GM19438 (cell line): ENCODE results near the gene CKS1B.

Source experiments
- ATAC-seq: cut with Tn5 transposase; IDR thresholded peaks from one replicate; pipeline ENCODE4 v1.9.1; 2021; ENCODE audit warnings: low read depth; ENCODE audit not compliant: unreplicated experiment

Gene CKS1B

DNA sequence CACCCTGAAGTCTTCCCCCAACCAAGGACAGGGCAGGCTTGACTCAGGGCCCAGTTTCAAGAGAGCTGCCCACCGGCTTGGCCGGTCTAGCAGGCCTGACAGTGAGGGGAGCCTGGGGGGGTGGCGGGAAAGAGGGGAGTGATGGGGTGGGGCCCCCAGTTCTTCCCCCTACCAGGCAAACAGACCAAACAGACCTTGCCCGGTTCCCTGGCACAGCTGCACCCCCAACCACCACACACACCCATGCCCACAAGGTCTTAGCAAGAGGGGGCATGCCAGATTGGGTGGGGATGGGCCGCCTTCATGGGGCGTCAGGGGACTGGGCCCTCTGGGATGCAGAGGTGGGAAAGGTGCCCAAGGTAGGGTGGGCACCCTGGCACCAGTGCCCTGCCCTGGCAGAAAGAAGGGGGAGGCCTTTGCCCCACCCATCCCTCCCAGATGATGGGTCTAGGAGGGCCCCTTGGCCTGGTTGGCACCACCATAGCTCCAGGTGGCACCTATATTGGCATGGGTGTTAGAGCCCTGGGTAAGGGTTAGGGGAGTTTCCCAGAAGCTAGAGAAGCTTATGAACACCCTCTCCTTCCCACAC, 37.0 kb downstream of the CKS1B start:
- no peak for ATAC-seq

GRCh38 chr1:155012026-155012546, 37.6 kb downstream of the CKS1B start:
- ATAC-seq = no peak

GRCh38 chr1:155012776-155013602, 38.5 kb downstream of the CKS1B start:
- ATAC-seq = no peak

DNA sequence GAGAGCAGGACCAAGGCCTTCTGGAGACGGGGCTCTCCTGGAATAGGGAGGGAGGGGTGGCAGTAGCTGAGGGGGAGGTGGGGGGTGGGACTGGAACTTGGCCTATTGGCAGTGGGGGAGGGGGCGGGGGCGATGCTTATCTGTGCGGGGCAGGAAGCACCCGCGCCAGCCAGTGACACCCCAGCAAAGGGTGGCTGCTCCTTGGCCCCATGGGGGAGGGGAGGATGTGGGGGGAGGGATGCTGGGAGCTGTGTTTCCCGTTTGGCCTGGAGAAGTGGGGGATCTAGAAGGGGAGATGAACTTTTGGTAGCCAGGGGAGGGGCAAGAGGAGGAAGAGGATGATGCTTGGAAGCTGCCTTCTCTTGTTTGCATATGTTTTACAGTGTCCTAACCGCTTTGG, 39.2 kb downstream of the CKS1B start:
- ATAC-seq = no peak

- no peak for ATAC-seq
Measured at GRCh38 chr1:155014709-155015508, 40.4 kb downstream of the CKS1B start.

GRCh38 chr1:155015527-155016230, 41.2 kb downstream of the CKS1B start:
- no peak for ATAC-seq

GRCh38 chr1:155016231-155016831, 41.9 kb downstream of the CKS1B start:
- ATAC-seq = no peak

- ATAC-seq = peak; percentile 71
Measured at GRCh38 chr1:155017041-155017945, 42.8 kb downstream of the CKS1B start.

DNA sequence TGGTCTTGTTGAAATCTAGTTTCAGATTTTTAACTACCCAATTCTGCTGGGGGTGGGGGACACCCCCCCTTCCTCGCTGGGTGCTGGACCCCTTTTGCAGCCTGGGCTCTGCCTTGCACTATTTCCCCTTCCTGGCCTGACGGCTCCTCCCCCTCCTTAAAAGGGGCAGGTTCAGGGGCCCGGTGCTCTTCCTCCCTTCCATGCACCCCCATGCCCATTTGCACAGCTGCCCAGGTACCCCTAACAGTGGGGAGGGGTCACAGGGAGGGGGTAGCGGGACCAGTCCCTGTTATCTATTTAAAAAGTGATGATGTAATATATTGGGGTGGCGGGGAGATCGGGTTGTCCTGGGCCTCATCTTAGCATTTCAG, 43.5 kb downstream of the CKS1B start:
- ATAC-seq = no peak

DNA sequence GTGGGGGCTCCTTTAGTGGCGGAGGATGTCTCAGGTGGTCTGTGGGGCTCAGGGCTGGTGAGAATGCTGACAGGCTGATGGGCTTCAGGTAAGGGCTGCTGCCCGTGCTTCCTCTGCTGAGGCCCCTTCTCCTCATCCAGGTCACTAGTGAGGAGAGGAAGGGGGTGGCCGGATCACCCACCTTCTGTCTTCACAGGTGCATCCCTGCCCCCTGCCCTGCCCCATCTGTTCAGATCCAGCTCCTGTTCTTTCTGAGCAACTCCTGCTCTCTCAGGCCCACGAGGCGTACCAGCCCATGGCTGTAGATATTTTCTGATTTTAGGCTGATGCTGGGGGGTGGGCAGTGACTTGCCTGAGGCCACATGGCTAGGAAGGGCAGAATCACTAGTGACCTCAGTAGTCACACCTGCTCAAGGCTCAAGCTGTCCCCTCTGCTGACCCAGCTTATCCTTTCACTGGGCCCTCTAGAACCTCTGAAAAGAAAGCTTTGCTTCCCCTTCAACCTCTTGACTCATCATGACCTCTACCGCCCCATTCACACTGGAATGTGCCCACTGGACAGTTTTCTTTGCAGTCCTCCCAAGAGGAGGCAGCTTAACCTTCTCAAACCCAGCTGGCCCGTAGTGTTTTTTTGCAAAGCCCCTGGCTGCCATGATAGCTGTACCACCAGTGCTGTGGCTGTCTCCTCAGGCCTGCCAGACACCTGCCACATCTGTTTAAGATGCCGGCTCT, 44.3 kb downstream of the CKS1B start:
- no peak for ATAC-seq

DNA sequence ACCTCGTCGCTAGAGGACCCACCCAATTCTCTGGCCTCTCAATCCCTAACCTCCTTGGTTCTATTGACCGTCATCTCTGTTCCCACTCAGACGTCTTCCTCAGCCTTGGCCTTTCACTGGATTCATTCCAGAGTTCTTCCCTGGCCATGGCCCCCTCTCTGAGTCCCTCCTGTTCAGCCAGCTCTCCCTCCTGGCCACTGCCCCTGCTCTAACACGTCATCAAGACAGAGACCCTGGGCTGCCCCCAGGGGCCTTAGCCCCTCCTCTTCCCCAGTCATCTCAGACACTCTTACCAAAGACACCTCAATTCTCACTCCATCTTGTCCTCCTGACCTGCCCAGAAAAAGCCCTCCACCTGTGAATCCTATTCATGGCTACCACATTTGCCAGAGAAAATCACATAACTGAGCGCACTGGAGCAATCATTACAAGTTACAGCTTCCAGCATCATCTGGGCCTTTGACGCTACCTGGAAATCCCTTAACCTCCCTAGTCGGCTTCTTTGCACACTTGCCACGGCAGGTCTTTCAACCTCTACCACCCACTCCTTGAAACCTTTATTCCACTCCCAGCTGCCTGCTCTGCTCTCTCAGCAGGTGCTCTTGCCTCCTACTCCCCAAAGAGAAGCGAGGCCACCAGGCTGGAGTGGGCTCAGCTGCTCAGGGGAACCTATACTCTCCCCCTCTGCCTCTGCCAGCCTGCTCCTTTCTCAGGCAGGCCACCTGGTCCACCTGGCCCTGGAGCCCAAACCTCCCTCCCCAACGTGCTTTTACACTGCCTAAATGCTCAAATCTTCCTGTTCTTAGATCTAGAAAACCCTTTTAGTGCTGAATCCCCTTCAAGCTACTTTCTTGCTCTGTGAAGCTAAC, 45.1 kb downstream of the CKS1B start:
- ATAC-seq = no peak

- ATAC-seq = no peak
Measured at GRCh38 chr1:155022136-155022926, 47.9 kb downstream of the CKS1B start.

GRCh38 chr1:155022927-155023236, 48.4 kb downstream of the CKS1B start:
- ATAC-seq = no peak

- ATAC-seq = no peak
Measured at GRCh38 chr1:155023627-155024026, 49.1 kb downstream of the CKS1B start.

GRCh38 chr1:155024315-155024714, 49.8 kb downstream of the CKS1B start:
- ATAC-seq = no peak

DNA sequence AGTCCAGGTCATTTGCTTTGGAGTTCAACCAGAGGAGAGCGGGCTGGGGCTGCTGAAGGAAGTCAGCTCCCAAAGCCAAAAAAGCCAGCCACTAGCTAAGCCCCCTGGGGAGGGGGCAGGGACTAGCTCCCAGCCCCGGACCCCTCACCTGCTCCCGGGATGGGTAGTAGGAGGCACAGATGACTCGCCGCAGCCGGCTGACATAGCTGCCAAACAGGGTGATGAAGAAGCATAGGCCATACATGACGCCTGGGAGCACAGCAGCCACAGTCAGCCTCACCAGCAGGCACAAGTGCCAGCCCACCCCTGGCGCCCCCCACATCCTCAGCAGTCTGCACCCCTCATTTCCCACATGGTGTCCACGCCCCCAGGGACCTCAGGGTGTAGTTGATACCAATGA, 51.7 kb downstream of the CKS1B start:
- ATAC-seq = no peak

- no peak for ATAC-seq
Measured at GRCh38 chr1:155026588-155026987, 52.1 kb downstream of the CKS1B start.
